Smooth muscle cell (in vitro differentiated cells): ENCODE data around the gene TAAR5. TPM values are rescaled to one million over a fixed set of nuclear protein-coding genes. Genes with fewer than 3 reads are reported as not detected.
A peak's percentile ranks its signal among the peaks of the same experiment; 100 is the strongest.
"Not testable (repeated sequence)": the region's sequence is repeated elsewhere in the genome, so short reads cannot be mapped to it uniquely, and the experiment has no call there.

Source experiments
- DNase-seq: peaks from one replicate; lab custom pipeline; 2025; ENCODE audit not compliant: unreplicated experiment; lab: John Stamatoyannopoulos, UW
- H2AFZ ChIP-seq: fragments of 200-600 bp; sonication (generic); 2 replicates; pipeline ENCODE4 v1.6.0; 2016; ENCODE audit warnings: antibody characterized with exemption, low read depth, mild to moderate bottlenecking
- H3F3A ChIP-seq: fragments of 200-600 bp; sonication (generic); 2 replicates; pipeline ENCODE4 v1.6.0; 2017; ENCODE audit warnings: antibody characterized with exemption, low read depth
- H3K27ac ChIP-seq: fragments of 200-600 bp; sonication (generic); 2 replicates; pipeline ENCODE4 v1.5.1; 2016; ENCODE audit warnings: low read depth, mild to moderate bottlenecking
- H3K27me3 ChIP-seq: fragments of 200-600 bp; sonication (generic); 2 replicates; pipeline ENCODE4 v1.6.1; 2016; ENCODE audit warnings: low read depth, mild to moderate bottlenecking
- H3K36me3 ChIP-seq: fragments of 200-600 bp; sonication (generic); 2 replicates; pipeline ENCODE4 v1.5.1; 2016; ENCODE audit warnings: low read depth
- H3K4me1 ChIP-seq: fragments of 200-600 bp; sonication (generic); 2 replicates; pipeline ENCODE4 v1.5.1; 2016; ENCODE audit warnings: low read depth
- H3K4me2 ChIP-seq: fragments of 200-600 bp; sonication (generic); 2 replicates; pipeline ENCODE4 v1.6.0; 2016; ENCODE audit warnings: mild to moderate bottlenecking
- H3K4me3 ChIP-seq: fragments of 200-600 bp; sonication (generic); 2 replicates; pipeline ENCODE4 v1.5.1; 2016; ENCODE audit warnings: mild to moderate bottlenecking
- H3K79me2 ChIP-seq: fragments of 200-600 bp; sonication (generic); 2 replicates; pipeline ENCODE4 v1.6.0; 2016; ENCODE audit warnings: low read depth, mild to moderate bottlenecking
- H3K9ac ChIP-seq: fragments of 200-600 bp; sonication (generic); 2 replicates; pipeline ENCODE4 v1.6.0; 2016; ENCODE audit warnings: low read depth
- H3K9me3 ChIP-seq: fragments of 200-600 bp; sonication (generic); replicated peaks from 2 replicates; pipeline ENCODE4 v1.5.1; 2016; ENCODE audit warnings: low read depth
- H4K20me1 ChIP-seq: fragments of 200-600 bp; sonication (generic); 2 replicates; pipeline ENCODE4 v1.6.0; 2016; ENCODE audit warnings: low read depth
- CTCF ChIP-seq: fragments of 200-600 bp; sonication (generic); IDR thresholded peaks from 2 replicates; pipeline ENCODE4 v1.5.1; 2017; ENCODE audit warnings: borderline replicate concordance, mild to moderate bottlenecking, antibody characterized with exemption; ENCODE audit not compliant: insufficient read depth, poor library complexity, severe bottlenecking
- whole genome bisulfite sequencing: methylation state at CpG from one replicate; pipeline ENCODE4 v1.1.7; 2016; ENCODE audit warnings: low lambda C conversion rate; 5-methylcytosine and 5-hydroxymethylcytosine counted together
- polyA plus RNA-seq: library from polyadenylated mRNA; unstranded; fragments of >200 nt; fragmentation: Nextera tagmentation; extraction: Ambion mirVana; gene quantifications from 2 replicates; pipeline ENCODE4 v1.2.1, GENCODE V29; 2016
- total RNA-seq: library from RNA; depleted of rRNA; stranded (reverse); fragments of >200 nt; gene quantifications from 2 replicates; pipeline ENCODE4 v1.2.3, GENCODE V29; 2014

The TAAR5 gene
- total and polyA plus RNA-seq, 2 experiments from 2014 or later: not detected

GRCh38 chr6:132607544-132608233, 18.1 kb upstream of the TAAR5 start:
- H3K4me2 ChIP-seq: no peak overlapping the region
- H3F3A ChIP-seq: no peaks in the 10 kb centered on the region
- no peaks in the 10 kb centered on the region for H3K4me1 ChIP-seq
- no peak overlapping the region for H3K9ac ChIP-seq
- no peak for TF ChIP-seq CTCF
- no peak overlapping the region for H3K27ac ChIP-seq
- H3K27me3 ChIP-seq: no peaks in the 10 kb centered on the region
- no peak overlapping the region for H3K4me3 ChIP-seq
- DNase-seq: no peak
- H2AFZ ChIP-seq: no peak overlapping the region
- no peaks in the 10 kb centered on the region for H3K36me3 ChIP-seq
- 94% methylated on average over 5 of the region's 5 CpGs for WGBS
- H3K9me3 ChIP-seq: no peaks in the 10 kb centered on the region
- H4K20me1 ChIP-seq: no peaks in the 10 kb centered on the region
- H3K79me2 ChIP-seq: no peaks in the 10 kb centered on the region

- peaks cover 9% of the 10 kb centered on the region for H3K27me3 ChIP-seq
- H4K20me1 ChIP-seq: no peaks in the 10 kb centered on the region
- no peak overlapping the region for H3K27ac ChIP-seq
- TF ChIP-seq CTCF: no peak
- no peaks in the 10 kb centered on the region for H3K4me1 ChIP-seq
- DNase-seq: no peak
- H3F3A ChIP-seq: no peaks in the 10 kb centered on the region
- WGBS: 89% methylated on average over 8 of the region's 8 CpGs
- no peaks in the 10 kb centered on the region for H3K36me3 ChIP-seq
- no peaks in the 10 kb centered on the region for H3K9me3 ChIP-seq
- H3K79me2 ChIP-seq: no peaks in the 10 kb centered on the region
- H3K9ac ChIP-seq: no peak overlapping the region
- no peak overlapping the region for H3K4me2 ChIP-seq
- no peak overlapping the region for H3K4me3 ChIP-seq
- H2AFZ ChIP-seq: no peak overlapping the region
Observed at GRCh38 chr6:132604635-132605152, 15.2 kb upstream of the TAAR5 start.

DNA sequence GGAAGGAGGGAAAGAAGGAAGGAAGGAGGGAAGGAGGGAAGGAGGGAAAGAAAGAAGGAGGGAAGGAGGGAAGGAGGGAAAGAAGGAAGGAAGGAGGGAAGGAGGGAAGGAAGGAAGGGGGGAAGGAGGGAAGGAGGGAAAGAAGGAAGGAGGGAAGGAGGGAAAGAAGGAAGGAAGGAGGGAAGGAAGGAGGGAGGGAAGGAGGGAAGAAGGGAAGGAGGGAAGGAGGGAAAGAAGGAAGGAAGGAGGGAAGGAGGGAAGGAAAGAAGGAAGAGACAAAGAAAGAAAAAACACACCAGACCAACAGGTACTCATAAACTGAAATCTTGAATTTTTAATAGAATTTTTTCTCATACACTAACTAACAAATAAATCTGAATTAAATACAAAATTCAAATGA, 11.4 kb upstream of the TAAR5 start:
- not testable (repeated sequence) for H3K27me3 ChIP-seq, H3K4me2 ChIP-seq, H3K36me3 ChIP-seq, H4K20me1 ChIP-seq, H3K4me1 ChIP-seq, H3K9ac ChIP-seq, H3F3A ChIP-seq, H3K4me3 ChIP-seq, H3K27ac ChIP-seq, H3K79me2 ChIP-seq, H3K9me3 ChIP-seq, H2AFZ ChIP-seq, DNase-seq

GRCh38 chr6:132598473-132598872, 8.9 kb upstream of the TAAR5 start:
- H2AFZ ChIP-seq: no peak overlapping the region
- peak; percentile 22 for TF ChIP-seq CTCF
- H3K27me3 ChIP-seq: peaks cover 9% of the 10 kb centered on the region
- H3K36me3 ChIP-seq: no peaks in the 10 kb centered on the region
- H3K9ac ChIP-seq: no peak overlapping the region
- H3K4me1 ChIP-seq: no peaks in the 10 kb centered on the region
- H3K79me2 ChIP-seq: no peaks in the 10 kb centered on the region
- no peak overlapping the region for H3K27ac ChIP-seq
- no peaks in the 10 kb centered on the region for H4K20me1 ChIP-seq
- H3K4me2 ChIP-seq: no peak overlapping the region
- H3K4me3 ChIP-seq: no peak overlapping the region
- 31% methylated on average over 3 of the region's 3 CpGs for WGBS
- no peak for DNase-seq
- H3K9me3 ChIP-seq: no peaks in the 10 kb centered on the region
- no peaks in the 10 kb centered on the region for H3F3A ChIP-seq
